ENCODE measurements around the gene MAPK6.
"Not testable (repeated sequence)": the region's sequence is repeated elsewhere in the genome, so short reads cannot be mapped to it uniquely, and the experiment has no call there.

The MAPK6 gene

GRCh38 chr15:52037889-52038505 is 19.0 kb downstream of the MAPK6 start:
- no peak for ATAC-seq (replicated peaks; ENCODE audit: extremely low read depth, poor library complexity, severe bottlenecking)
- peaks cover 10% of the 10 kb centered on the region for H3K36me3 Mint-ChIP-seq (ENCODE audit: insufficient read depth)
- no peak for DNase-seq (ENCODE audit: low spot score in 2 of 2)
- H3K9me3 Mint-ChIP-seq: no peaks in the 10 kb centered on the region
- no peak overlapping the region for H3K4me3 Mint-ChIP-seq
- peaks cover 60% of the 10 kb centered on the region for H3K4me1 Mint-ChIP-seq
- H3K27ac Mint-ChIP-seq (ENCODE audit: low read depth): peak overlapping the region; percentile 67
- H3K27me3 Mint-ChIP-seq: no peaks in the 10 kb centered on the region

- no peak overlapping the region for H3K27ac Mint-ChIP-seq (ENCODE audit: low read depth)
- H3K36me3 Mint-ChIP-seq (ENCODE audit: insufficient read depth): peaks cover 9% of the 10 kb centered on the region
- peaks cover 57% of the 10 kb centered on the region for H3K4me1 Mint-ChIP-seq
Measured at GRCh38 chr15:52039925-52040781, 21.1 kb downstream of the MAPK6 start.

GRCh38 chr15:52042051-52042851 is 23.2 kb downstream of the MAPK6 start:
- H3K9me3 Mint-ChIP-seq: no peaks in the 10 kb centered on the region
- H3K27me3 Mint-ChIP-seq: no peaks in the 10 kb centered on the region
- H3K4me1 Mint-ChIP-seq: peaks cover 72% of the 10 kb centered on the region
- H3K4me3 Mint-ChIP-seq: no peak overlapping the region
- ATAC-seq (replicated peaks; ENCODE audit: extremely low read depth, poor library complexity, severe bottlenecking) (no peak), DNase-seq (ENCODE audit: low spot score in 2 of 2) (no peak)
- H3K27ac Mint-ChIP-seq (ENCODE audit: low read depth): peak overlapping the region; percentile 51
- H3K36me3 Mint-ChIP-seq (ENCODE audit: insufficient read depth): peaks cover 10% of the 10 kb centered on the region

More at GRCh38 chr15:52039925-52040781, 21.1 kb downstream of the MAPK6 start:
- no peak for ATAC-seq (replicated peaks; ENCODE audit: extremely low read depth, poor library complexity, severe bottlenecking)
- H3K9me3 Mint-ChIP-seq: no peaks in the 10 kb centered on the region
- H3K4me3 Mint-ChIP-seq: no peak overlapping the region
- DNase-seq (ENCODE audit: low spot score in 2 of 2): no peak
- no peaks in the 10 kb centered on the region for H3K27me3 Mint-ChIP-seq

- peaks cover 17% of the 10 kb centered on the region for H3K36me3 Mint-ChIP-seq (ENCODE audit: insufficient read depth)
- DNase-seq (ENCODE audit: low spot score in 2 of 2): peak; percentile 18 to 48
- H3K4me1 Mint-ChIP-seq: peaks cover 44% of the 10 kb centered on the region
Measured at GRCh38 chr15:52045795-52046298, 26.8 kb downstream of the MAPK6 start.

GRCh38 chr15:52046552-52046951 is 27.5 kb downstream of the MAPK6 start:
- H3K9me3 Mint-ChIP-seq; ATAC-seq (replicated peaks; ENCODE audit: extremely low read depth, poor library complexity, severe bottlenecking); DNase-seq (ENCODE audit: low spot score in 2 of 2); H3K27me3 Mint-ChIP-seq: not testable (repeated sequence)
- peak overlapping the region; percentile 61 for H3K4me3 Mint-ChIP-seq
- H3K36me3 Mint-ChIP-seq (ENCODE audit: insufficient read depth): peaks cover 16% of the 10 kb centered on the region
- peak overlapping the region; percentile 80 for H3K27ac Mint-ChIP-seq (ENCODE audit: low read depth)
- H3K4me1 Mint-ChIP-seq: peaks cover 38% of the 10 kb centered on the region

More at GRCh38 chr15:52045795-52046298, 26.8 kb downstream of the MAPK6 start:
- not testable (repeated sequence) for H3K9me3 Mint-ChIP-seq, H3K27me3 Mint-ChIP-seq
- peak; percentile 93 for ATAC-seq (replicated peaks; ENCODE audit: extremely low read depth, poor library complexity, severe bottlenecking)
- Mint-ChIP-seq H3K27ac (ENCODE audit: low read depth) (peak overlapping the region; percentile 80), H3K4me3 (peak overlapping the region; percentile 61)

- DNase-seq (ENCODE audit: low spot score in 2 of 2) (no peak), ATAC-seq (replicated peaks; ENCODE audit: extremely low read depth, poor library complexity, severe bottlenecking) (no peak)
- H3K4me1 Mint-ChIP-seq: peaks cover 14% of the 10 kb centered on the region
- H3K27me3 Mint-ChIP-seq: no peaks in the 10 kb centered on the region
- peaks cover 24% of the 10 kb centered on the region for H3K36me3 Mint-ChIP-seq (ENCODE audit: insufficient read depth)
- no peak overlapping the region for H3K4me3 Mint-ChIP-seq
- no peaks in the 10 kb centered on the region for H3K9me3 Mint-ChIP-seq
- H3K27ac Mint-ChIP-seq (ENCODE audit: low read depth): peak overlapping the region; percentile 32
Measured at GRCh38 chr15:52050416-52050815, 31.4 kb downstream of the MAPK6 start.

GRCh38 chr15:52052066-52052935 is 33.3 kb downstream of the MAPK6 start:
- ATAC-seq (replicated peaks; ENCODE audit: extremely low read depth, poor library complexity, severe bottlenecking): no peak
- Mint-ChIP-seq H3K4me1 (no peaks in the 10 kb centered on the region), H3K36me3 (ENCODE audit: insufficient read depth) (peaks cover 22% of the 10 kb centered on the region), H3K27ac (ENCODE audit: low read depth) (no peak overlapping the region), H3K27me3 (no peaks in the 10 kb centered on the region), H3K4me3 (no peak overlapping the region), H3K9me3 (no peaks in the 10 kb centered on the region)
- no peak for DNase-seq (ENCODE audit: low spot score in 2 of 2)

- Mint-ChIP-seq H3K4me3 (no peak overlapping the region), H3K36me3 (ENCODE audit: insufficient read depth) (peaks cover 26% of the 10 kb centered on the region), H3K27ac (ENCODE audit: low read depth) (no peak overlapping the region), H3K4me1 (no peaks in the 10 kb centered on the region), H3K27me3 (no peaks in the 10 kb centered on the region), H3K9me3 (no peaks in the 10 kb centered on the region)
- DNase-seq (ENCODE audit: low spot score in 2 of 2) (no peak), ATAC-seq (replicated peaks; ENCODE audit: extremely low read depth, poor library complexity, severe bottlenecking) (no peak)
Measured at GRCh38 chr15:52054381-52054780, 35.4 kb downstream of the MAPK6 start.

GRCh38 chr15:52054858-52055257 is 35.8 kb downstream of the MAPK6 start:
- DNase-seq (ENCODE audit: low spot score in 2 of 2); H3K27me3 Mint-ChIP-seq; H3K4me1 Mint-ChIP-seq; H3K27ac Mint-ChIP-seq (ENCODE audit: low read depth); H3K4me3 Mint-ChIP-seq; H3K9me3 Mint-ChIP-seq; ATAC-seq (replicated peaks; ENCODE audit: extremely low read depth, poor library complexity, severe bottlenecking): not testable (repeated sequence)
- peaks cover 29% of the 10 kb centered on the region for H3K36me3 Mint-ChIP-seq (ENCODE audit: insufficient read depth)

GRCh38 chr15:52056001-52056400 is 37.0 kb downstream of the MAPK6 start:
- no peak for ATAC-seq (replicated peaks; ENCODE audit: extremely low read depth, poor library complexity, severe bottlenecking)
- Mint-ChIP-seq H3K4me1 (no peaks in the 10 kb centered on the region), H3K9me3 (no peaks in the 10 kb centered on the region), H3K36me3 (ENCODE audit: insufficient read depth) (peaks cover 27% of the 10 kb centered on the region), H3K27me3 (no peaks in the 10 kb centered on the region), H3K4me3 (no peak overlapping the region), H3K27ac (ENCODE audit: low read depth) (no peak overlapping the region)
- DNase-seq (ENCODE audit: low spot score in 2 of 2): no peak

GRCh38 chr15:52056496-52056895 is 37.5 kb downstream of the MAPK6 start:
- no peaks in the 10 kb centered on the region for H3K4me1 Mint-ChIP-seq
- peaks cover 26% of the 10 kb centered on the region for H3K36me3 Mint-ChIP-seq (ENCODE audit: insufficient read depth)
- ATAC-seq (replicated peaks; ENCODE audit: extremely low read depth, poor library complexity, severe bottlenecking) (no peak), DNase-seq (ENCODE audit: low spot score in 2 of 2) (no peak)
- H3K27ac Mint-ChIP-seq (ENCODE audit: low read depth): no peak overlapping the region
- H3K9me3 Mint-ChIP-seq: no peaks in the 10 kb centered on the region
- H3K4me3 Mint-ChIP-seq: no peak overlapping the region
- H3K27me3 Mint-ChIP-seq: no peaks in the 10 kb centered on the region

GRCh38 chr15:52057996-52058395 is 39.0 kb downstream of the MAPK6 start:
- ATAC-seq (replicated peaks; ENCODE audit: extremely low read depth, poor library complexity, severe bottlenecking): no peak

More at GRCh38 chr15:52057996-52058395, 39.0 kb downstream of the MAPK6 start:
- Mint-ChIP-seq H3K36me3 (ENCODE audit: insufficient read depth) (peaks cover 28% of the 10 kb centered on the region), H3K27ac (ENCODE audit: low read depth) (no peak overlapping the region), H3K4me1 (no peaks in the 10 kb centered on the region), H3K9me3 (no peaks in the 10 kb centered on the region), H3K4me3 (no peak overlapping the region), H3K27me3 (no peaks in the 10 kb centered on the region)
- no peak for DNase-seq (ENCODE audit: low spot score in 2 of 2)
